Measurements from ENCODE around the gene TMEM120A.

The TMEM120A gene

DNA sequence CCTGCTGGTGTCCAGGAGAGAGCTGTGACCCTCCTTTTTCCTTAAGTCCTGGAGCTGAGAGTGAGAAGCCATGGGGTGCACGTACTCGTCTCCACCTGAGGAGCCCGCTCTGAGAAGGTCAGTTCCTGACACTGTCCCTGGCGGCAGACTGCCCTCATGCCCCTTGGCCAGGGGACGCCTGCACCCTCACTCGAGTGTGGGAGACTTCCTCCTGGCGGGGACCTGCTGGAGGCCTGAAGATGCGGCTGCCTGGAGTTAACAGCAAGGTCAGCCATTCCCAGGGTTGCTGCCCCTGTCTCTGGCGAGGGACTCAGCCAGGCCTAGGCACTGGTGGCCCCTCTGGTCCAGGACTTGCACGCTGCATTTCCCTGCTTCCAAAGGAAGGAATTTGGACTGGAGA lies 26.4 kb downstream of the TMEM120A start:
- no peak overlapping the region for H3K4me3 ChIP-seq (ENCODE audit: low read depth, low read length)
- TF ChIP-seq, protein P1, sequence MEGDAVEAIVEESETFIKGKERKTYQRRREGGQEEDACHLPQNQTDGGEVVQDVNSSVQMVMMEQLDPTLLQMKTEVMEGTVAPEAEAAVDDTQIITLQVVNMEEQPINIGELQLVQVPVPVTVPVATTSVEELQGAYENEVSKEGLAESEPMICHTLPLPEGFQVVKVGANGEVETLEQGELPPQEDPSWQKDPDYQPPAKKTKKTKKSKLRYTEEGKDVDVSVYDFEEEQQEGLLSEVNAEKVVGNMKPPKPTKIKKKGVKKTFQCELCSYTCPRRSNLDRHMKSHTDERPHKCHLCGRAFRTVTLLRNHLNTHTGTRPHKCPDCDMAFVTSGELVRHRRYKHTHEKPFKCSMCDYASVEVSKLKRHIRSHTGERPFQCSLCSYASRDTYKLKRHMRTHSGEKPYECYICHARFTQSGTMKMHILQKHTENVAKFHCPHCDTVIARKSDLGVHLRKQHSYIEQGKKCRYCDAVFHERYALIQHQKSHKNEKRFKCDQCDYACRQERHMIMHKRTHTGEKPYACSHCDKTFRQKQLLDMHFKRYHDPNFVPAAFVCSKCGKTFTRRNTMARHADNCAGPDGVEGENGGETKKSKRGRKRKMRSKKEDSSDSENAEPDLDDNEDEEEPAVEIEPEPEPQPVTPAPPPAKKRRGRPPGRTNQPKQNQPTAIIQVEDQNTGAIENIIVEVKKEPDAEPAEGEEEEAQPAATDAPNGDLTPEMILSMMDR (IDR thresholded peaks at IDR 0.05; ENCODE audit: borderline replicate concordance, insufficient read depth, low read depth, low read length), result no peak

DNA sequence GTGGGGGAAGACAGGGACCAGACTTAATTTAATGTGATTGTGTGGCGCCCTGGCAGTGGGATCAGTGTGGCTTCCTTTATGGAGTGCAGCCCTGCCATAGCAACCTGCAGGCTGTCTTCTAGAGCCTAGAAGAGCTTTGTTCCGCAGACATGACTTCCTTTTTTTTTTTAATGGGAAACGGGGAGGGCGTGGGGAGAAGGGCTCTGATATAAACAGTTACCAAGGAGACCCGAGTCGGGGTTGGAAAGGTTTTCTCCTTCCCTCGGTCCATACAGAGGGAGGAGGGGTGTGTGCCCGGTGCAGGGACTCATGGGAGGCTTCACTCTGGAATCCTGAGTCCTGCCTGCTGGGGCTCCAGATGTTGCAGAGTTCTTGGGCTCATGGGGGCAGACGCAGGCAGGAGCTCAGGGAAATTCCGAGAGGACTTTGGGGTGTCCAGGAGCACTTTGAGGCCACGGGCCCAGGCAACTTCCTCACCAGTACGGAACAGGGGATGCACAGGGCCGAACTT lies 26.9 kb downstream of the TMEM120A start:
- TF ChIP-seq, protein P1 (IDR thresholded peaks at IDR 0.05; ENCODE audit: borderline replicate concordance, insufficient read depth, low read depth, low read length), result no peak
- H3K4me3 ChIP-seq (ENCODE audit: low read depth, low read length), result no peak overlapping the region

DNA sequence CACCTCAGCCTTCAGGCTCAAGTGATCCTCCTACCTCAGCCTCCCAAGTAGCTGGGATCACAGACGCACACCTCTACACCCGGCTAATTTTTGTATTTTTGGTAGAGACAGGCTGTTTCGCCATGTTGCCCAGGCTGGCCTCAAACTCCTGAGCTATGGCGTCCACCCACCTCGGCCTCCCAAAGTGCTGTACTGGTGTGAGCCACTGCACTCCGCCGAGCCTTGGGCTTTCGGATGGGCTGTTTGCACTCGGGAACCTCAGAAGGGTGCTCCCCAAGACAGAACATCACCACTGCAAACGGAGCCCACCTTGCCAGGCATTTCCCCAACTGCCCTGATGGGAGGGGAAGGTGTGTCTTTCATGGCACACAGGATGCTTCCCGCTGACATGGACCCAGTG lies 27.3 kb downstream of the TMEM120A start:
- no peak overlapping the region for H3K4me3 ChIP-seq (ENCODE audit: low read depth, low read length)
- TF ChIP-seq, protein P1 (IDR thresholded peaks at IDR 0.05; ENCODE audit: borderline replicate concordance, insufficient read depth, low read depth, low read length), result no peak

DNA sequence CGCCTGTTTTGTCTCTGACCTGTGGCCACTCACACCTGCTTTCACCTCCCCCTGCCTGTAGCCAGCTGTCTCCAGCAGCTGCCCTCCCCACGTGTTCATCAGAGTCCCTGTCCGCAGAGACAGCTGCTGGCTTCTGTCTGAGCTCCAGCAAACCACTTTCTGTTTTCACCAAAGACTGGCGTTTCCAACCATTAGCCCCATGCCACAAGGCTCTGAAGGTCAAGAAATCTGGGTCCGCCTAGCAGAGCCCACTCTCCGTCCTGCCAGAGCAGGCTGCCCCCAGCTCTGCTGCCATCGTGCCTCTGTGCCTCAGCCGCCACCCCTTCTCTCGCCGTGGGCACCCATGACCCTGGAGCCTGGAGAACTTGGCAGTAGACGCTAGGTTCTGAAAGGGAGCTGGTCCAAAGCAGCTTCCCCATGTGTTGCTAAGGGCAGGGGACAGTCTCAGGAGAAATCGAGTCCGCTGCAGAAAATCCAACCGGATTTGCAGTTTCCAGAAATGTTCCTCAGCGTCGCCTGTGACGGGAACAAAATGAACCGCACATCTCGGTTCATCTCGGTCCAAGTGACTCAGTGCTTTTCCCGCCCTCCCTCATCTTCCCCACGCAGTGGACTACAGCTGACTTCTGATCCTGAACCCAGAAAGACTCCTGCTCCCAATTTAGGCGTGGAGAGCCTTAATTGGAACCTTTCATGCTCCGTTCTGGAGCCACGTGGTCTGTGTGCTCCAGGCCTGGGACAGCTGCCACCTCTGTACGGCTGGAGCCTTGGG lies 28.0 kb downstream of the TMEM120A start:
- H3K4me3 ChIP-seq (ENCODE audit: low read depth, low read length), result no peak overlapping the region
- TF ChIP-seq, protein P1 (IDR thresholded peaks at IDR 0.05; ENCODE audit: borderline replicate concordance, insufficient read depth, low read depth, low read length), result no peak

DNA sequence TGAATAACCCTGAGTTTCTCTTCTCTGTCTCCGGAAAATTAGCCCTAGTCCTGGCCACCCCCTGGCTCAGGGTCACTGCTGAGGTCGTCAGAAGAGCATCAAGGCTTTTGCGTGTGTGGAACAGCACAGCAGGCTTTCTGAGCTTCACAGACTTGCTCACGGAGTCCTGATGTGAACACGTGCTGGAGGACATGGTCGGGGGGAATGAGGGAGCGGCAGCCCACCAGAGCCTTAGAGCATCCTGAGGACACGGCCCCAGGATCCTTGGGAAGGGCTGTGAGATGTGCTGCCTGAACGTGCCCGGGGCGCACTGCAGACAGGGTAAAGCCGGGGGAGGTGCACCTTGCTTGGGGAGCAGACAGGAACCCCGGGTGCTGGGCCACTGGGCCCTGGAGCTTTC lies 28.8 kb downstream of the TMEM120A start:
- TF ChIP-seq, protein P1 (IDR thresholded peaks at IDR 0.05; ENCODE audit: borderline replicate concordance, insufficient read depth, low read depth, low read length), result no peak
- no peak overlapping the region for H3K4me3 ChIP-seq (ENCODE audit: low read depth, low read length)

DNA sequence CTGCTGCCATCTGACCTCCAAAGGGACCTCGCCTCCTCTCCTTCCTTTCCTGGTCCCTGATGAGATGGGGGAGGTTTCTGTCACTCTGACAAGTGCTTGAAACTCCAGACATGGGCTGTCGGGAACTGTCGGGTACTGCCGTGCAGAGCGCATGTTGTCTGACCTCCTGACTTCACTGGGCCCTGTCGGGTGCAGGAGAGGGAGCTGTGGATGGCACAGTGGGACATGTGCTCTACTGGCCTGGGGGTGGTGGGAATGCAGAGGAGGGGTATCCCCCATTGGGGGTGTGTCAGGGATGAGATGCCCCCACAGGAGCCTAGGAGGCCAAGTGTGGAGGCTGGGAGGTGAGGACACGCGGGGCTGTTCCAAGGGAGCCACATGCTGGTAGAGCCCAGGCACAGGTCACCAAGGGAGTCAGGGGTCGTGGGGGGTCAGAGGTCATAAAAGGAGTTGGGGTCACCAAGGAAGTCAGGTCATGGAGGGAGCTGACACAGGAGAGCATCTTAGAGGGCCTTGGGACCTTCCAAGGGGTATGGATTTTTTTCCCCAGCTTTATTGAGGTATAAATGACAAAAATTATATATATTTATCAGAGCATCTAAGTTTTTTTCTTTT lies 30.9 kb downstream of the TMEM120A start:
- no peak overlapping the region for H3K4me3 ChIP-seq (ENCODE audit: low read depth, low read length)

More for the DNA sequence above, 30.9 kb downstream of the TMEM120A start:
- TF ChIP-seq, protein P1 (IDR thresholded peaks at IDR 0.05; ENCODE audit: borderline replicate concordance, insufficient read depth, low read depth, low read length), result no peak
